ENCODE data around the gene CD3G. TPM values are rescaled to one million over a fixed set of nuclear protein-coding genes. Genes with fewer than 3 reads are reported as not detected.

Gene CD3G
- total and polyA plus RNA-seq, 2 of the 4 experiments (the other 2 are of a cell fraction), result not detected

- Histone ChIP-seq H2BK15ac (ENCODE audit: low read depth, low read length) (no peak overlapping the region), H3K9ac (ENCODE audit: low read depth, low read length) (no peak overlapping the region), H3K4me3 (ENCODE audit: insufficient read depth, low read depth, low read length) (no peak overlapping the region), H3K4me1 (ENCODE audit: control insufficient read depth, insufficient read depth, low read length) (no peaks in the 10 kb centered on the region), H3K18ac (ENCODE audit: low read depth, low read length) (no peak overlapping the region), H3K36me3 (ENCODE audit: control insufficient read depth, insufficient read depth, low read length) (no peaks in the 10 kb centered on the region), H4K91ac (ENCODE audit: insufficient read depth, low read depth, low read length) (no peak overlapping the region), H3K23ac (ENCODE audit: low read depth, low read length) (no peak overlapping the region), H3K4me2 (ENCODE audit: low read depth, low read length) (no peak overlapping the region), H4K8ac (ENCODE audit: low read depth in 2 of 2, low read length in 2 of 2) (no peak overlapping the region), H2BK5ac (ENCODE audit: low read depth, low read length, poor library complexity, severe bottlenecking) (no peak overlapping the region), H3K9me3 (ENCODE audit: control insufficient read depth, insufficient read depth, low read length) (no peaks in the 10 kb centered on the region), H3K56ac (ENCODE audit: extremely low read depth, insufficient read depth, low read length) (no peak overlapping the region), H3K9me1 (ENCODE audit: insufficient read depth, low read length) (no peaks in the 10 kb centered on the region), H2AK5ac (ENCODE audit: low read depth, low read length) (no peak overlapping the region), H4K5ac (ENCODE audit: low read depth, low read length) (no peak overlapping the region), H4K20me1 (ENCODE audit: insufficient read depth, low read length) (no peaks in the 10 kb centered on the region), H3K4ac (ENCODE audit: low read depth, low read length) (no peak overlapping the region), H2AFZ (replicated peaks; ENCODE audit: low read length, poor library complexity) (no peak overlapping the region), H2BK20ac (ENCODE audit: low read depth, low read length) (no peak overlapping the region), H3K79me1 (ENCODE audit: low read depth in 1 of 2, low read length in 2 of 2) (no peaks in the 10 kb centered on the region), H2AK9ac (replicated peaks; ENCODE audit: low read depth, low read length, poor library complexity) (no peak overlapping the region), H3K27ac (ENCODE audit: insufficient read depth, low read length) (no peak overlapping the region), H3K14ac (replicated peaks; ENCODE audit: low read depth, low read length) (no peak overlapping the region), H3K27me3 (ENCODE audit: control insufficient read depth, insufficient read depth, low read length) (peaks cover 18% of the 10 kb centered on the region; the same call in 1 of the 2 replicates), H2BK120ac (ENCODE audit: low read depth, low read length) (no peak overlapping the region)
- ChIA-PET POLR2A (ENCODE audit: unreplicated experiment) (no interaction called here), CTCF (no interaction called here)
- in situ Hi-C loops (cut with MboI; ENCODE audit: low sequenced_read_pairs), result no loop called here
- TF ChIP-seq POLR2A (IDR thresholded peaks at IDR 0.05; ENCODE audit: low read depth, low read length), result no peak
- no peak for TF ChIP-seq FOS (IDR thresholded peaks at IDR 0.05; ENCODE audit: low read depth, low read length)
- no peak for TF ChIP-seq BHLHE40 (IDR thresholded peaks at IDR 0.05; ENCODE audit: low read depth, low read length)
- TF ChIP-seq RAD21 (IDR thresholded peaks at IDR 0.05; ENCODE audit: low read length), result no peak
- TF ChIP-seq, protein P1, sequence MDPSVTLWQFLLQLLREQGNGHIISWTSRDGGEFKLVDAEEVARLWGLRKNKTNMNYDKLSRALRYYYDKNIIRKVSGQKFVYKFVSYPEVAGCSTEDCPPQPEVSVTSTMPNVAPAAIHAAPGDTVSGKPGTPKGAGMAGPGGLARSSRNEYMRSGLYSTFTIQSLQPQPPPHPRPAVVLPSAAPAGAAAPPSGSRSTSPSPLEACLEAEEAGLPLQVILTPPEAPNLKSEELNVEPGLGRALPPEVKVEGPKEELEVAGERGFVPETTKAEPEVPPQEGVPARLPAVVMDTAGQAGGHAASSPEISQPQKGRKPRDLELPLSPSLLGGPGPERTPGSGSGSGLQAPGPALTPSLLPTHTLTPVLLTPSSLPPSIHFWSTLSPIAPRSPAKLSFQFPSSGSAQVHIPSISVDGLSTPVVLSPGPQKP (IDR thresholded peaks at IDR 0.05; ENCODE audit: borderline replicate concordance, low read depth, low read length), result no peak
- TF ChIP-seq RFX5 (IDR thresholded peaks at IDR 0.05; ENCODE audit: low read depth, low read length), result no peak
- no peak for TF ChIP-seq CEBPB (IDR thresholded peaks at IDR 0.05; ENCODE audit: low read depth, low read length)
- TF ChIP-seq, protein P2, sequence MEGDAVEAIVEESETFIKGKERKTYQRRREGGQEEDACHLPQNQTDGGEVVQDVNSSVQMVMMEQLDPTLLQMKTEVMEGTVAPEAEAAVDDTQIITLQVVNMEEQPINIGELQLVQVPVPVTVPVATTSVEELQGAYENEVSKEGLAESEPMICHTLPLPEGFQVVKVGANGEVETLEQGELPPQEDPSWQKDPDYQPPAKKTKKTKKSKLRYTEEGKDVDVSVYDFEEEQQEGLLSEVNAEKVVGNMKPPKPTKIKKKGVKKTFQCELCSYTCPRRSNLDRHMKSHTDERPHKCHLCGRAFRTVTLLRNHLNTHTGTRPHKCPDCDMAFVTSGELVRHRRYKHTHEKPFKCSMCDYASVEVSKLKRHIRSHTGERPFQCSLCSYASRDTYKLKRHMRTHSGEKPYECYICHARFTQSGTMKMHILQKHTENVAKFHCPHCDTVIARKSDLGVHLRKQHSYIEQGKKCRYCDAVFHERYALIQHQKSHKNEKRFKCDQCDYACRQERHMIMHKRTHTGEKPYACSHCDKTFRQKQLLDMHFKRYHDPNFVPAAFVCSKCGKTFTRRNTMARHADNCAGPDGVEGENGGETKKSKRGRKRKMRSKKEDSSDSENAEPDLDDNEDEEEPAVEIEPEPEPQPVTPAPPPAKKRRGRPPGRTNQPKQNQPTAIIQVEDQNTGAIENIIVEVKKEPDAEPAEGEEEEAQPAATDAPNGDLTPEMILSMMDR (conservative IDR thresholded peaks at IDR 0.05; ENCODE audit: low read depth, low read length), result no peak
- no peak for TF ChIP-seq MAZ (IDR thresholded peaks at IDR 0.05; ENCODE audit: borderline replicate concordance, low read depth, low read length)
- dilution Hi-C loops (cut with HindIII; ENCODE audit: low sequenced_read_pairs, unreplicated experiment), result no loop called here
- DNase-seq, result no peak
- no TSS peak for BruUV-seq (replicated peaks)
- 67% methylated on average over 2 of the region's 4 CpGs; no CpG with 5 or more reads in 1 of the 2 experiments for WGBS, 2 experiments (ENCODE audit: extremely low coverage in 2 of 2, insufficient read length in 1 of 2)
- ATAC-seq (ENCODE audit: low read depth), result no peak
- intact Hi-C loops (cut with micrococcal nuclease), result no loop called here
Observed at GRCh38 chr11:118318124-118318523, 26.0 kb upstream of the CD3G start.

Data from IMR-90 (cell line).